Ramos (cell line): ENCODE data around the gene TRABD2A.

Source experiments
- in situ Hi-C: fragments of 300-500 bp; cut with MboI; formaldehyde crosslinking; loops from one replicate; pipeline ENCODE4 v1.14.3; 2022; ENCODE audit warnings: low sequenced_read_pairs; ENCODE audit not compliant: unreplicated experiment

The TRABD2A gene

DNA sequence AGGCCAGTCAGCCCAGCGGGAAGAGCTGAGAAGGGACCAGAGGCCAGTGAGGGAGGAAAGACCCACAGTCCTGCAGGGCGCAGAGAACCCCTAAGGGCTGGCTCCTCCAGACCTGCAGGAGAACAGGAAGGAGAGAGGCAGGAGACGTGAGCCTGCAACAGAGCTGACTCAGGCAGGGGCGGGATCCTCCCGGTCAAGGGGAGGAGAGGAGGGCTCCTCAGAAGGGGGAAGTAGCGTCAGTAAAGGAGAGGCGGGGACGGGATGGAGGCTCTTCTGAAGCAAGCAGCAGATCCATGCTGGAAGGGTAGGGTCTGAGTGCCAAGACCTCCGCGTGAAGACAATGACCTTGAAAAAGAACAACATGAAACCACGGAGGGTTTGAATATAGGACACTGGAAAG, 50.8 kb downstream of the TRABD2A start:
- in situ Hi-C loops = no loop called here

DNA sequence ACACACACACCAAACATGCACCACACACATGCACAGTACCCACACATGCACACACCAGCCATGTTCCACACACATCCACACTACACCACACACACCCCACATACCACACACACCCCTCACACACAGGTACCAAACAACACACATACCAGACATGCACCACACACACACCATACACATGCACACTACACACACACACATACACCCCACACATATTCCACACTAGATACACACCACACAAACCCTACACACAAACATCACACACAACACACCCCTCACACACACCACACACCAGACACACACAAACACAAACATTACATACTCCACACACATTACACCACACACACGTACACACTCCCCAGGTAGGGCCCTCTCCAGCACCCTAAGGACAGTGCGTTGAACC, 51.2 kb downstream of the TRABD2A start:
- in situ Hi-C loops = no loop called here

- in situ Hi-C loops = no loop called here
Observed at GRCh38 chr2:84827978-84828575, 52.8 kb downstream of the TRABD2A start.

GRCh38 chr2:84823788-84824187, 57.1 kb downstream of the TRABD2A start:
- in situ Hi-C loops = no loop called here

DNA sequence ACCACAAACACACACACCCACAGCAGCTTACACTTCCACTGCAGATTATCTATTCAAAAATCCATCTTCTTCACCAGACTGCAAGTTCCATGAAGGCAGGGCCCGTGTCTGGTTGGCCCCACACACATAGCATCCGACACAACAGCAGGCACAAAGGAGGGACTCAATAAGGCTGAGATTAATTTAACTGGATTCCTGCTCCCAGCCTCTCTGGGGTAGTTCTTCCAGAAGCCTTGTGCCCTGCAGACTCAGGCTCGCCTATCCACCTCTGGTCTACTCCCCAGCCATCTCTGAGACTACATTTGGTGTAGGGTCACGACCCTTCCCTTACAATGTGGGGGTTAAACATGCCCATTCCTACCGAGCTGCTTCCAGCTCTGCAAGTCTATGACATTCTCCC, 57.7 kb downstream of the TRABD2A start:
- in situ Hi-C loops = no loop called here

DNA sequence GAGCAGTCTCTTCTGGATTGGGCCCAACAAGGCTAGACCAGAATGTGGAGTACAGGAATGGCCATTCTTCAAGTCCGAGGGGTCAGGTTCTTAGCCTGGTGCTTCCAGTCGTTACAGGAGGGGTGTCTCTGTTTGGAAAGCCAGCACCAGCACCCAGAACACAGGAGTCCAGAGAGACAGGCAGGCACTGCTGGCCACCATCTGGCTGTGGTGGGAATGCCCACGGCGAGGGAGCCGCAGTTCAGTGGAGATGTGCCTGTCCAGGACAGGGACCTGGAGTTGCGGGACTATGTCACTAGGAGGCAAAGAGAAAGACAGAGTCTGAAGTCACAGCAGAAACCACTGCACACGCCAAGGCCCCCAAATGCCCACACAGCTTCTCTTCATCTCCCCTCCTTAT, 59.1 kb downstream of the TRABD2A start:
- in situ Hi-C loops = no loop called here

GRCh38 chr2:84817239-84817655, 63.6 kb downstream of the TRABD2A start:
- in situ Hi-C loops = no loop called here

GRCh38 chr2:84816426-84817026, 64.4 kb downstream of the TRABD2A start:
- in situ Hi-C loops = no loop called here

- in situ Hi-C loops = no loop called here
Observed at GRCh38 chr2:84815146-84815545, 65.7 kb downstream of the TRABD2A start.

GRCh38 chr2:84811839-84812431, 68.9 kb downstream of the TRABD2A start:
- in situ Hi-C loops = no loop called here

GRCh38 chr2:84808279-84808678, 72.6 kb downstream of the TRABD2A start:
- in situ Hi-C loops = no loop called here

DNA sequence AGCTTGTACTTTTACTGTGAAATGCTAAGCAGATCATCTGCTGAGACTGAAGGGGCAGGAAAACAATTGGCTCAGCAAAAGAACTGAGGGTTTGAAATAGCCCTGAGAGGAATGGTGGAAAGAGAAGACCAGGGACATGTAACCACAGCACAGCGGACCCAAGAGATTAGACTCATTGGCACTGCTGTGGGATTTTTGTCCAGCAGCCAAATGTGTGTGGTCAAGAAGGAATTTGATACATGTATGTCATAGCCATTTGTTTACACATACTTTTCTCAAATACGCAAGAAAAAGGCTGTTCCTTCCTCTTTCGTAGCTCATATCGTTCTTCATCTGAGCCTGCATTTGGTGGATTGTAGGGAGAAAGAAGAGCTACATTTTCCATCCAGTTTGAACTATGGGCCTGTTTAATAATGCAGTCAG, 73.8 kb downstream of the TRABD2A start:
- in situ Hi-C loops = no loop called here

DNA sequence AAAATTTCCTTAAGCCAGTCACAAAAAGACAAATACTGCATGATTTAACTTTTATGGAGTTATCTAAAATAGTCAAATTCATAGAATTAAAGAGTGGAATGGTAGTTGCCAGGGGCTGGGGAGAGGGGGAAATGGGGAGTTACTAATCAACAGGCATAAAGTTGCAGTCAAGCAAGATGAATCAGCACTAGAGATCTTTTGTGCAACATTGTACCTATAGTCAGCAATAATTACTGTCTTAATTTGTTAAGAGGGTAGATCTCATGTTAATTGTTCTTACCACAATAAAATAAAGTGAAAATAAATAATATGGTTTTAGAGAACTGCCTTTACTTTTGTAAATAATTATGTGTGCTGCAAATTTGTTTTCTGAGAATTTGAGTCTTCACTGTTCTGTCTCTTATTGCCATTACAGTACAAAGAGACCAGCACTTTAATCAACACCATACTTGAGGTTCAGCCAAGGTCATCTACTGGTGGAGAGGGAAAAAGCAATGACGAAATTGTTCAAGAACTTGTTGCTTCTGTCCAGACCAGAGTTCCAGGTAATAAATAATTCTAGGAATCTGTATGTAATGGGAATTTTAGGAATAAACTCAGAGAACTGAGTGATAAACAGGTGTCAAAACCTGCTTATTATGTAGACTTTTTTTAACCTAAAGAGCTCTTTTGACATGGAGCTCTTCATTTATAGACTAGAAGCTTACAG, 75.5 kb downstream of the TRABD2A start:
- in situ Hi-C loops = no loop called here

GRCh38 chr2:84801811-84802210, 79.1 kb downstream of the TRABD2A start:
- in situ Hi-C loops = no loop called here

GRCh38 chr2:84800194-84800805, 80.6 kb downstream of the TRABD2A start:
- in situ Hi-C loops = no loop called here

GRCh38 chr2:84799772-84800171, 81.1 kb downstream of the TRABD2A start:
- in situ Hi-C loops = no loop called here

DNA sequence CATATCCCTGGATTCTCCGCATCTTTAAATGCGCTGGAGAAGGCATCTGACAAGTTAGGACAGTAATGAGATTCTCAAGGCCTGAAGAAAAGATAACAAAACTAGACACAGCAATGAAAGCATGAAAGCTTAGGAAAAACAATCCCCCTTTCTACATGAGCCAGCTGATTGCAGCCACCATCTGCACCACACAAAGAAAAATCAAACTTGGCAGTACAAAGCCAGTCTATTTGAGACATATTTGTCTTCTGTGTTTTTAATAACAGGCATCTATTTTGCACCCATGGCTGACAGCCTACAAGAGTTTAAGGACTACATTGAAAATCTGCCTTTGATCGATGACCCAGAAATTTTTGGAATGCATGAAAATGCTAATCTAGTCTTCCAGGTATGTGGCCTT, 83.6 kb downstream of the TRABD2A start:
- in situ Hi-C loops = no loop called here

DNA sequence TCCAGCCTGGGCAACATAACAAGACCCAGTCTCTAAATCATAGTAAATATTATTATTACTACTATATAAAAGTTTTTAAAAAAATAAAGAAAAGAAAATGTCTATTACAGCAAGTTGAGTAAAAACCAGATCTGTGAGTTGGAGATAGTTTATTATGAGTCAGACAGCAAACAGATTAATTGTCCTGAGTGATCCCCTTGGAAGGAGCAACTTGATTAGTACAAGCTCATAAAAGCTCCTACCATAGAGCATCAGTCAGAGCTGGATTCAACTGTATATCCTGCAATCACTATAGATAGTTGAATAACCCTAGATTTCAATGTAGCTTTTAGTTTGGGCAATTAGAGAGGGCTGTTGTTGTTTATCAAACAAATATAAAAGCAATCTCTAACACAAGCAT, 84.1 kb downstream of the TRABD2A start:
- in situ Hi-C loops = no loop called here

GRCh38 chr2:84793641-84794040, 87.2 kb downstream of the TRABD2A start:
- in situ Hi-C loops = no loop called here

GRCh38 chr2:84792856-84793522, 87.9 kb downstream of the TRABD2A start:
- in situ Hi-C loops = no loop called here
